HEK293 (cell line): Measurements from ENCODE around the gene SPATA31A5.
"Not testable (repeated sequence)": the region's sequence is repeated elsewhere in the genome, so short reads cannot be mapped to it uniquely, and the experiment has no call there.

Experiments
- CTCF ChIA-PET: fragments of 350-600 bp; formaldehyde crosslinking; extraction: SDS; loops from one replicate; lab custom pipeline; 2021; ENCODE audit warnings: antibody characterized with exemption; lab: Yijun Ruan, JAX
- POLR2A ChIA-PET: fragments of 300-600 bp; formaldehyde crosslinking; extraction: SDS; loops from one replicate; lab custom pipeline; 2020; ENCODE audit warnings: antibody characterized with exemption, inconsistent platforms; lab: Yijun Ruan, JAX
- H3K27ac ChIP-seq: fragments of 200-500 bp; sonication (Bioruptor generic); 2 replicates; pipeline ENCODE4 v1.5.1; 2014; ENCODE audit warnings: low read depth, low read length, control low read depth, inconsistent platforms; ENCODE audit errors: extremely low read depth
- H3K36me3 ChIP-seq, 2 experiments: fragments of 200-500 bp in 1 of 2; sonication (Bioruptor generic) in 1 of 2; 1 replicate in 1 of 2; 2 replicates in 1 of 2; pipeline ENCODE4 v1.5.1; 2014 to 2017; ENCODE audit warnings: inconsistent platforms in 2 of 2, low read length in 2 of 2; ENCODE audit not compliant: control insufficient read depth in 2 of 2, insufficient read depth in 1 of 2
- H3K4me1 ChIP-seq: fragments of 200-500 bp; sonication (Bioruptor generic); 2 replicates; pipeline ENCODE4 v1.5.1; 2014; ENCODE audit warnings: mild to moderate bottlenecking, low read length, inconsistent platforms; ENCODE audit not compliant: control insufficient read depth, insufficient read depth
- H3K4me3 ChIP-seq: 2 replicates; pipeline ENCODE4 v1.5.1; 2011; ENCODE audit warnings: low read depth, mild to moderate bottlenecking, control low read depth, low read length, moderate library complexity
- H3K9me3 ChIP-seq: fragments of 200-500 bp; sonication (Bioruptor generic); 2 replicates; pipeline ENCODE4 v1.5.1; 2014; ENCODE audit warnings: low read depth, low read length, inconsistent platforms; ENCODE audit not compliant: control insufficient read depth, insufficient read depth

SPATA31A5 gene

DNA sequence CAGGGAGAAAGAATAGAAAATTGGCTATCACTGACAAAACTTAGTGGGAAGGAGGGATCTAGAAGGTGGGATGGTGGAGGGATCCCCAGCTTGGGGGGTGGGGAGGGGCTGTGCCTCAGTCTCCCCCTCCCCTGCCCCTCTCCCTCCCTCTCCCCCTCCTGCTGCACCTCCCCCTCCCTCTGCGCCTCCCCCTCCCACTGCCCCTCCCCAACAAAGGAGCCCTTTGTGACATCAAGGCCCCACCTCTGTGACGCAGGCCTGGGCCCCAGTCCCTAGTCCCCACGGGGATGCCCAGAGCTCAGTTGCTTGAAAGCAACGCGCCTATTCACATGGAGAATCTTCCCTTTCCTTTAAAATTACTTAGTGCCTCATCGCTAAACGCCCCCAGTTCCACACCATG is at the start of gene SPATA31A5:
SPATA31A5 (plus strand) TSS at position 301 of the 400 bp plus-strand sequence; CDS start at position 330, 29 bp downstream.
- H3K9me3 ChIP-seq, H3K4me1 ChIP-seq, H3K36me3 ChIP-seq, POLR2A ChIA-PET, CTCF ChIA-PET, H3K4me3 ChIP-seq, H3K27ac ChIP-seq: not testable (repeated sequence)

- CTCF ChIA-PET, H3K36me3 ChIP-seq, H3K9me3 ChIP-seq, H3K27ac ChIP-seq, H3K4me1 ChIP-seq, H3K4me3 ChIP-seq, POLR2A ChIA-PET: not testable (repeated sequence)
Observed at GRCh38 chr9:60962990-60963350, 48.8 kb downstream of the SPATA31A5 start.

GRCh38 chr9:60966382-60966781 is 52.2 kb downstream of the SPATA31A5 start:
- H3K4me1 ChIP-seq, H3K9me3 ChIP-seq, H3K4me3 ChIP-seq, H3K36me3 ChIP-seq, H3K27ac ChIP-seq, POLR2A ChIA-PET, CTCF ChIA-PET: not testable (repeated sequence)
